ENCODE results near the gene LARP4B. TPM values are rescaled to one million over a fixed set of nuclear protein-coding genes. Genes with fewer than 3 reads are reported as not detected.

The LARP4B gene
- total RNA-seq, 1 experiment from 2014 or later: 15.3 TPM

GRCh38 chr10:786633-787474 is 144.7 kb downstream of the LARP4B start:
- in situ Hi-C loops (cut with HindIII; ENCODE audit: low pct_unique_long_range_greater_than_20kb, low sequenced_read_pairs): no loop called here

DNA sequence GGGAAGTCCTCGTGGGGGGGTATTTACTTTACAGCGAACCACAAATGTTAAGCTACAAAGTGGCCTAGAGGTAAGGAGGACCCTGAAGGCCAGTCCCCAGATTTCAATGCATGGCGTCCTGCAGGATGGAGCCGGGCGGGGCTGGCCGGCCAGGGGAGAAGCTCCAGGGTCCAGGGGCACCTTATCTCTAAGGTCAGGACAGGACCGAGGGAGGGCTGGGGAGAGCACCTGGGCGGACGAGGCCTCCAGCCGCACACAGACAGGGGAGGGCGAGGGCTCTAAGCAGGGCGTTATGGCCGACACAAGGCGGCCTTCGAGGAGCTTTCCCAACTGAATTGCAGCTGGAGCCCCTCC is 145.7 kb downstream of the LARP4B start:
- in situ Hi-C loops (cut with HindIII; ENCODE audit: low pct_unique_long_range_greater_than_20kb, low sequenced_read_pairs): no loop called here
- no peak for DNase-seq (ENCODE audit: low read depth)

More at GRCh38 chr10:786633-787474, 144.7 kb downstream of the LARP4B start:
- DNase-seq (ENCODE audit: low read depth): no peak

DNA sequence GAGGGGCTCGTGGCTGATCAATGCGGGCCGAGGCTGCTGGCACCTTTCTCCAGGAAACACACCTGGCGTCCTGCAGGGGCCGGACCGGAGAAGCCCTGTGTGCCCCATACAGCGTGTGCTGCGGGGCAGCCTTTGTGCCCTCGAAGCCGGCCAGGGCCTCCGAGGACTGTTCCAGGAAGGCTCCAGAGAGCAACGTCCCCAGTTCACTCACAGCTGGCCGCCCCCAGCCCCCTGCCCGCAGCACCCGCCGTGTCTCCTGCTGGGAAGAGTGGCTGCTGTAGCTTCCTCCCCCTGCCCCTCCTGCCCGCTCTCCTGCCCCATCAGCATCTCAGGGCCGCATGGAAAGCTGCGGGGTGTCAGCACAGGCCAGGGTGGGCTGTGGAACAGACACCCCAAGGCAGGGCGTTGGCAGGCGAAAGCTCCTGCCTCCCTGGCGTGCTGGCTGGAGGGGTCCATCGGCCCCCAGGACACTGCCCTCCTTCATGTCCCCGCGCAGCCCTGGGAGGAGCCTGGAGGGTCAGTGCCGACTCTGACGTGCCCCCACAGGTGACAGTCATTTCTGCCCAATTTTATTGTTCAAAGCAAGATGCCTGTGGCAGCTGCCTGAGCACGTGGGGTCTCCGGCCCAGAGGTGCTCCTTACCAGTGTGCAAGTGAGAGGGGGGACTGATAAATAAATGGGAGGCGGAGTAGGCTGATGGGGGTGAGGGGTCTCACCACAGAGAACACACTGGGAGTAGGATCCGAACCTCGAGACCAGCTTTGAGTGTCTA is 146.2 kb downstream of the LARP4B start:
- in situ Hi-C loops (cut with HindIII; ENCODE audit: low pct_unique_long_range_greater_than_20kb, low sequenced_read_pairs): no loop called here
- no peak for DNase-seq (ENCODE audit: low read depth)

- DNase-seq (ENCODE audit: low read depth): no peak
- in situ Hi-C loops (cut with HindIII; ENCODE audit: low pct_unique_long_range_greater_than_20kb, low sequenced_read_pairs): no loop called here
Observed at GRCh38 chr10:784403-785088, 147.0 kb downstream of the LARP4B start.

DNA sequence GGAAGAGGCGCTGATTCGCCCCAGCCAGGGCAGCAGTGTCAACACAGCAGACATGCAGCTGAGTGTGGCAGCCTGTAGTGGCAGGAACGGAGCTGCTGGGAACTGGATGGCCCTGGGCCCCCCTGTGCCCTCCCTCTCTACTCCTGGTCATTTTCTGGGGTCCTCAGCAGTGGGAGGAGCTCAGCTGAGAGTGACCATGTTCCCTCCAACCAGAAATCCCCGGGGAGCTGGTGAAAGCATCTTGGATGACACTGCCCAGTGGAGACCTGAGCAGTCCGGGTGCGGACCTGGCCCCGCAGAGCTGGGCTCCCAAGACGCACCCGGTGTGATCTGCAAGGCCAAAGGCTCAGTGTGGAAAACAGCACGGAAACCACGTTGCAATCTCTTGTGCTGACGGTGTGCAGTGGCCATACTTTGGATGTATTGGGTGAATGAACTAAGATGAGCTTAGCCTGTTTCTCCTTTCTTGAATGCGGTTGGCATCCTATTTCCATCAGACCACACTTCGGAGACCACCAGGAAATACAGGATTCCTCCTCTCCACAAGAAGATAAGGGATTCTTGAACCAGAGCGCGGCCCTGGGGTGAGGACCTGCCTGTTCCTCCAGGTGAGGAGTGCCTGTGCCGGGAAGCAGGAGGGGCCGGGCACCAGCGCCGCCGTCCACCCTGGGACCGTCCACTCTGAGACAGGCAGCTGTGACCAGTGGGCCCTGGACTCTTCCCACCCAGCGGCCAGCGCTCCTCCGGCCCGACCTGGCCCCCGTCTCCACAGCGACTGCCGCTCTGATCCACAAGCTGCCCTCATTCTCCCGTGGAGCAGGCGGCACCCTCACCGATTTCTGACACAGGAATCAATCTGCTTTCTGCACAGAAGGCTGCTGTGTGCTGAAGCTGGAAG is 148.5 kb downstream of the LARP4B start:
- DNase-seq (ENCODE audit: low read depth): no peak
- in situ Hi-C loops (cut with HindIII; ENCODE audit: low pct_unique_long_range_greater_than_20kb, low sequenced_read_pairs): no loop called here

DNA sequence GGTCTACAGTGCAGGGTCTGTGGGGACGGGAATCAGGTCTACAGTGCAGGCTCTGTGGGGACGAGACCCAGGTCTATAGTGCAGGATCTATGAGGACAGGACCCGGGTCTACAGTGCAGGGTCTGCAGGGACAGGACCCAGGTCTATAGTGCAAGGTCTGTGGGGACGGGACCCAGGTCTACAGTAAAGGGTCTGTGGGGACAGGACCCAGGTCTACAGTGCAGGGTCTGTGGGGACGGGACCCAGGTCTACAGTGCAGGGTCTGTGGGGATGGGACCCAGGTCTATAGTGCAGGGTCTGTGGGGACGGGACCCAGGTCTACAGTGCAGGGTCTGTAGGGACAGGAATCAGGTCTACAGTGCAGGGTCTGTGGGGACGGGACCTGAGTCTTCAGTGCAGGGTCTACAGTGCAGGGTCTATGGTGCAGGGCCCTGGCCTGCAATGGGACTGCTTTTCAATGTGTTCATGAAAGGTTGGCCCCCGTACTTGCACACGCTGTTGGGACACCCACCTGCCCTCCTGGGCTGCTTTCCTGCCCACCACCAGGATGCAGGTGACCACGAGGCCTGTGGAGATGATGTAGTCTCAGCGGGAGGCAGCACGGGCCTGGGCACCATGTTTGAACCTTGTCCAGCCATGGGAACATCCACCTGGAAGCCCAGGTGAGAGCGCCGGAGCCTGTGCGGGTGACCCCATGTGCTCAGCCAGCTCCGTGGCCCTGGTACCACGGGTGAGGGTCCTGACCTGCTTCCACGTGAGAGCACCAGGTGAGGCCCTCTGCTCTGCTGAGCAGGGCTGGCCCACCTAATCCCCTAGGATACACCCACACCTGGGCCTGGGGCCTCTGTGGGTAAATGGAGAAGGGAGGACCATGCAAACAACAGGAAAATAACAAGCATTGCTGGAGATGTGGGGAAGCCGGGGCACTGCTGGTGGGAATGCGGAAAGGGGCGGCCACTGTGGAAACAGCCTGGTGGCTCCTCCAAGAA is 150.7 kb downstream of the LARP4B start:
- in situ Hi-C loops (cut with HindIII; ENCODE audit: low pct_unique_long_range_greater_than_20kb, low sequenced_read_pairs): no loop called here
- DNase-seq (ENCODE audit: low read depth): no peak

GRCh38 chr10:778626-779330 is 152.7 kb downstream of the LARP4B start:
- DNase-seq (ENCODE audit: low read depth): no peak
- in situ Hi-C loops (cut with HindIII; ENCODE audit: low pct_unique_long_range_greater_than_20kb, low sequenced_read_pairs): no loop called here

DNA sequence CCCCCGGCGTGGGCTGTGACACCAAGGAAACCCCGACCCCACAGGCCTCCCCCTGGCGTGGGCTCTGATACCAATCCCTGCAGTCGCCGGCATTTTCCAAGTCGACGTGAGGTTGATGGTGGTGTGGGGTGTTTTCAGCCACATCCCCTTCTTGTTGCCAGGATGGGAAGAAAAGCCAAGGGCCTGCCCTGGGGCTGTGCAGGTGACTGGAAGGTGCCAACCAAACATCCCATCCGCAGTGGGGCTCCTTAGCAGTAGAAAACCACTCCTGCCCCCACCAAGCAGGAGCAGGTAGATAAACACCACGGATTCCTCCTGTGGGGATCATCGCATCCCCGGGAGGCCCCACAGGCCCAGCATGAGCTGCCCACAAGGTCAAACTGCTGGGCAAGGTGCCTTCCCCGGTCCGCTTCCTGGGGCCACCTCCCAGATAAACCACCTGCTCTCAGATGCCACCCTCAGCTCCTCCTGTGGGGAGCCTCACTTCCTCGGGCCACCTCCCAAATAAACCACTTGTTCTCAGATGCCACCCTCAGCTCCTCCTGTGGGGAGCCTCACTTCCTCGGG is 153.5 kb downstream of the LARP4B start:
- no peak for DNase-seq (ENCODE audit: low read depth)
- in situ Hi-C loops (cut with HindIII; ENCODE audit: low pct_unique_long_range_greater_than_20kb, low sequenced_read_pairs): no loop called here

DNA sequence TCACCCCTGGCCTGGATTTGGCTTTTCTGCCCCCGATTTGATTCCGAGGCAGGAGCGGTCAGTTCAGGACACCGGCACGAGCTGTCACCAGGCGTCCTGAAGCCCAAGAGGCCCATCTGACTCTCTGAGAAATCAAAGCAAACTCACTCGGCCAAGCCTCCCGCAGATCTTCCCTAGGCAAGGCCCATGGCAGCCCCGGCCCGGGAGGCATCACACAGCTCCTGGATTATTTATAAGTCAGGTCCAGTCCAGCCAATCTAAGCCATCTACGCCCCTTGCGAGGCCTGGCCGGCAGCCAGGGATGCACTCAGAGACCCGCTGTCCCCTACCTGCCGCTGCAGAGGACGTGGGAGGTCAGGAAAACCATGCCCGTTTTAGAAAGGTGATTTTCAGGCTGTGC is 154.7 kb downstream of the LARP4B start:
- DNase-seq (ENCODE audit: low read depth): no peak
- in situ Hi-C loops (cut with HindIII; ENCODE audit: low pct_unique_long_range_greater_than_20kb, low sequenced_read_pairs): no loop called here

DNA sequence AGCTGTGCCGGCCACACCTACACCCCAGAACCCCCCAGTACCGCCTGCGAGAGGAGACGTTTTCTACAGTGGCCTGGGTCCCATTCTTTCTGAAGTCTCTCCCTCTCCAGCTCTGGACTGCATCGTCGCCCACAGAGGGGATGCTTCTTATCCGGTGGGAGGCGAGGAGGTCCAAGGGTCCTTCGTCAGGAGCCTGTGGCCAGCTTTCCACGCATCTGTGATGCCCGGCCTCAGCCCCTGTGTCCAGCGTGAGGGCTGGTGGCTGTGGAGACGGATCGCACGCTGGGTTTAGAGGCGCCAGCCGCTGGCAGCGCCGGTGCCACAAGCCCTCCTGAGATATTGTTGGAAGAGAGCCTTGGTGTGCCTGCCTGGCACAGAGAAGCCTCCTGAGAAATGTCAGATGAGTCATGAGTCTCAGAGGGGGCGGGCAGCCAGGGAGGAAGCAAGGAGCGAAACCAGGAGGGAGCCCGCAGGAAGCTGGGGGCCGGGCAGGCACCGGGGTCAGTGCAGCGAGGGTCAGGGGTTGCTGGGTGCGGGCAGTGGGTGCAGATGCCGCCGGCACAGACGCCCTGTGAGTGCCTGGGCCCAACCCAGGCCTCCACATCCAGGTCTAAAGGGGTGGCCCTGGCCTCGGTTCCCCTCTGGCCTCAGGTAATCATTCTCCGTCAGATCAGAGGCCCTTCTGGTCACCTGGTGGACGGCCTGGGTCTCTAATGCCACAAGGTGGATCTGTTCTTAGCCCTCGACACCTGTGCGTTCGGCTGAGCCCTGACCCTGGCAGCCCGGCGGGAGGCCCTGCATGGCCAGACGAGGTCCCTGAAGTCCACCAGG is 156.0 kb downstream of the LARP4B start:
- in situ Hi-C loops (cut with HindIII; ENCODE audit: low pct_unique_long_range_greater_than_20kb, low sequenced_read_pairs): no loop called here
- peak; percentile 21 for DNase-seq (ENCODE audit: low read depth)

DNA sequence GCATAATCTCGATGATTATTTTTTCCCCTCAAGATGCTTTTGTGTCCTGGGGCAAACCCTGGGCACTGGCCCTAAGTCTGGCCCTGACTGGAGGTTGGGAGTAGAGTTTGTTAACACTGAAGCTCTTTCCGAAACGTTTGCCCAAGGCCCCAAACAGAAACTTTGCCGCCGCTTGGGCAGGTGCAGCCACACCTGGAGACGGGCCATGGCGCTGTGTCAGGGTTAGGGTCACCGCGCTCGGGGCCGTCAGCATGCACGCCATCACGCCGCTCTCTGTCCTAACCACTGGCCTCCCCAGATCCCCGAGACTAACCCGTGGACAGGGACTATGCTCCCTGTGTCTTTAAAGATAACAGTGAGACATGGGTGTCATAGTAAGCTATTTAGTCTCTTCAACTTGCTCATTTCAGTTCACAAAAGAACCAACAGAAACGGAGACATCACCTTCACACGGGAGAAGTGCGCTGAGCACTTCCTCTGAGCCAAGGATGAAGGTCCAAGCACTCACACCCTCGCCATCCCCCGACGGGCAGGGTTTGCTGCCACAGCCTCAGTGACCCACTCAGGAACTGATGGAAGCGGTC is 156.8 kb downstream of the LARP4B start:
- no peak for DNase-seq (ENCODE audit: low read depth)
- in situ Hi-C loops (cut with HindIII; ENCODE audit: low pct_unique_long_range_greater_than_20kb, low sequenced_read_pairs): no loop called here

GRCh38 chr10:774223-774622 is 157.3 kb downstream of the LARP4B start:
- in situ Hi-C loops (cut with HindIII; ENCODE audit: low pct_unique_long_range_greater_than_20kb, low sequenced_read_pairs): no loop called here
- DNase-seq (ENCODE audit: low read depth): no peak

DNA sequence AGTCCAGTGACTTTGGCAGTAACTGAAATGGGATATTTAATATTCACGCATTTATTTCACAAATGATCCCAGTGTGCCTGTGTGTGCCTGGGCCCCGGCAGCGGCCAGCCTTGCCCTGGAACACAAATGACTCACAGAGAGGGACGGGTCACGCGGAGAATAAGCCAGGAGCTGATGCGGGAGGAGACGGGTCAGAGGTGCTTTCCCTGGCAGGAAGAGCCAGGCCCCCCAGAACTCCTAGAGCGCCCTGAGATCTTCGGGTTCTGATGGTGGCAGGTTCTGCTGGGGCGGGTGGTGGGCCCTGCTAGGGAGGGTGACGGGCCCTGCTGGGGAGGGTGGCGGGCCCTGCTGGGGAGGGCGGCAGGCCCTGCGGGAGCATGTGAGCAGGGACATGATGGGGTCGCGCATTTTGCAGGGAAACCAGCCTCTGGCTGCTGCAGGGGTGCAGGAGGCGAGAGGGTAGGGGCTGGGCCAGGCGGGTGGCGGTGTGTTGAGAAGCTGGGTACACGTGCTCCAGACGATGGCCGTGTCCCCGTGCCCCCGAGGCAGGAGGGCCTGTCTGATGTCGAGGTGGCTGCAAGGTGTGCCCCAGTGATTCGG is 157.8 kb downstream of the LARP4B start:
- in situ Hi-C loops (cut with HindIII; ENCODE audit: low pct_unique_long_range_greater_than_20kb, low sequenced_read_pairs): no loop called here
- DNase-seq (ENCODE audit: low read depth): no peak

DNA sequence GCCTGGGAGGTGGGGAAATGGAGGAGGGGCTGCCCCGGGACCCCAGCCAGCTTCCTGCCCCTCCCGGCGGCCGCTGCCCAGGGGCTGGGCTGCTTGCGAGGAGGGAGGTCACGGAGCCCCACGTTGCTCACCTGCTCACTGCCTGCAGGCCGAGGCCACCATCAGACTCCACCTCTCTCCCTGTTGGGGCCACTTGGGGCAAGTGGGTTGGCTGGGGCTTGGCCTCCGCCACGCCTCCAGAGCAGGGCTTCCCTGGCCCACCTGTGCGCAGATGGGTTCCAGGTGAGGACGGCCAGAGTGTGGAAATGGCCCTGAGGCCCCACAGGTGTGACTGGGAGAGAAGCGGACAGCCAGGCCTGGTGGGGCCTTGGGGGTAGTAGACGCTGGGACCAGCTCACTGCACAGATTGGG is 159.3 kb downstream of the LARP4B start:
- in situ Hi-C loops (cut with HindIII; ENCODE audit: low pct_unique_long_range_greater_than_20kb, low sequenced_read_pairs): no loop called here

DNA sequence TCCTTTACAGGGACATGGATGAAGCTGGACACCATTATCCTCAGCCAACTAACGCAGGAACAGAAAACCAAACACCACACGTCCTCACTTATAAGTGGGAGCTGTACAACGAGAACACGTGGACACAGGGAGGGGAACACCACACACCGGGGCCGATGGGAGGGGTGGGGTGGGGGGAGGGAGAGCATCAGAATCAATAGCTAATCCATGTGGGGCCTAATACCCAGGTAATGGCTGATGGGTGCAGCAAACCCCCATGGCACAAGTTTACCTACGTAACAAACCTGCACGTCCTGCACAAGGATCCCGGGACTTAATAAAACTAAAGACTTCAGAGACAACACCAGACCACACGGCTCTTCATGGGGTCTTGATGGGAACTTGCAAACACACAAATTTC is 159.9 kb downstream of the LARP4B start:
- in situ Hi-C loops (cut with HindIII; ENCODE audit: low pct_unique_long_range_greater_than_20kb, low sequenced_read_pairs): no loop called here
- DNase-seq (ENCODE audit: low read depth): no peak

More for the DNA sequence above, 159.3 kb downstream of the LARP4B start:
- no peak for DNase-seq (ENCODE audit: low read depth)

Data from Caki2 (cell line).